HepG2 (cell line): Measurements from ENCODE around the gene THSD8. TPM values are rescaled to one million over a fixed set of nuclear protein-coding genes. Genes with fewer than 3 reads are reported as not detected.

Experiments used
- ARID2 ChIP-seq: sonication (generic); formaldehyde crosslinking; IDR thresholded peaks from 2 replicates; pipeline ENCODE4 v1.8.1; 2022; ENCODE audit warnings: mild to moderate bottlenecking, missing genetic modification reagents, borderline replicate concordance
- ATF7 ChIP-seq, 2 experiments: fragments of 450-650 bp in 1 of 2; sonication (generic) in 1 of 2; formaldehyde crosslinking in 1 of 2; IDR thresholded peaks; 2 replicates each; pipeline versions ENCODE4 v1.4.0 to v1.6.1; 2016 to 2020; ENCODE audit warnings: antibody characterized with exemption in 1 of 2, mild to moderate bottlenecking in 1 of 2, missing genetic modification reagents in 1 of 2
- CBX1 ChIP-seq: IDR thresholded peaks from one replicate; pipeline ENCODE4 v1.6.1; 2016; ENCODE audit warnings: antibody characterized with exemption, low read depth
- CCDC6 ChIP-seq: sonication (generic); formaldehyde crosslinking; IDR thresholded peaks from 2 replicates; pipeline ENCODE4 v1.8.1; 2022; ENCODE audit warnings: mild to moderate bottlenecking, missing genetic modification reagents, moderate library complexity
- ISL2 ChIP-seq: sonication (generic); formaldehyde crosslinking; IDR thresholded peaks from 2 replicates; pipeline ENCODE4 v1.5.0; 2020; ENCODE audit warnings: missing genetic modification reagents
- KLF11 ChIP-seq: IDR thresholded peaks from 2 replicates; pipeline ENCODE4 v1.6.1; 2016; ENCODE audit warnings: missing compliant biosample characterization
- MLX ChIP-seq: IDR thresholded peaks from 2 replicates; pipeline ENCODE4 v1.6.1; 2016
- NBN ChIP-seq: fragments of 450-650 bp; conservative IDR thresholded peaks from 2 replicates; pipeline ENCODE4 v1.6.1; 2017
- NFIC ChIP-seq: IDR thresholded peaks from 2 replicates; pipeline ENCODE4 v1.6.1; 2012; ENCODE audit warnings: mild to moderate bottlenecking, low read length, inconsistent platforms
- NKX3-1 ChIP-seq: sonication (generic); formaldehyde crosslinking; IDR thresholded peaks from 2 replicates; pipeline ENCODE4 v1.5.0; 2020; ENCODE audit warnings: missing genetic modification reagents
- STAT6 ChIP-seq: sonication (generic); formaldehyde crosslinking; IDR thresholded peaks from 2 replicates; pipeline ENCODE4 v1.4.0; 2020; ENCODE audit warnings: missing genetic modification reagents, mild to moderate bottlenecking, borderline replicate concordance
- THAP8 ChIP-seq: sonication (generic); formaldehyde crosslinking; IDR thresholded peaks from 2 replicates; pipeline ENCODE4 v1.5.1; 2020; ENCODE audit warnings: missing genetic modification reagents, mild to moderate bottlenecking, borderline replicate concordance
- THAP9 ChIP-seq: sonication (generic); formaldehyde crosslinking; IDR thresholded peaks from 2 replicates; pipeline ENCODE4; 2020; ENCODE audit warnings: missing genetic modification reagents, mild to moderate bottlenecking, borderline replicate concordance
- THYN1 ChIP-seq: sonication (generic); formaldehyde crosslinking; IDR thresholded peaks from 2 replicates; pipeline ENCODE4 v1.8.1; 2023; ENCODE audit warnings: low read depth, mild to moderate bottlenecking, moderate library complexity, missing genetic modification reagents, borderline replicate concordance
- TOE1 ChIP-seq: sonication (generic); formaldehyde crosslinking; IDR thresholded peaks from 2 replicates; pipeline ENCODE4 v1.4.0; 2020; ENCODE audit warnings: mild to moderate bottlenecking, missing genetic modification reagents
- ZFP41 ChIP-seq: sonication (generic); formaldehyde crosslinking; IDR thresholded peaks from 2 replicates; pipeline ENCODE4 v1.4.0; 2020; ENCODE audit warnings: mild to moderate bottlenecking, missing genetic modification reagents, borderline replicate concordance
- ZNF225 ChIP-seq: sonication (generic); formaldehyde crosslinking; IDR thresholded peaks from 2 replicates; pipeline ENCODE4 v1.4.0; 2020; ENCODE audit warnings: mild to moderate bottlenecking, missing genetic modification reagents
- ZNF468 ChIP-seq: sonication (generic); formaldehyde crosslinking; IDR thresholded peaks from 2 replicates; pipeline ENCODE4 v1.8.0; 2022; ENCODE audit warnings: mild to moderate bottlenecking, moderate library complexity, missing genetic modification reagents
- ZNF543 ChIP-seq: sonication (generic); formaldehyde crosslinking; IDR thresholded peaks from 2 replicates; pipeline ENCODE4 v1.4.0; 2020; ENCODE audit warnings: mild to moderate bottlenecking, missing genetic modification reagents
- ZNF704 ChIP-seq: sonication (generic); formaldehyde crosslinking; IDR thresholded peaks from 2 replicates; pipeline ENCODE4 v1.8.1; 2023; ENCODE audit warnings: mild to moderate bottlenecking, inconsistent platforms, moderate library complexity, missing genetic modification reagents, borderline replicate concordance
- polyA plus RNA-seq, 8 experiments: library from polyadenylated mRNA; depleted of rRNA in 3 of 8; stranded (reverse) in 7 of 8; unstranded in 1 of 8; fragments of >200 nt; fragmentation: Illumina TruSeq in 4 of 8; extraction: Trizol in 4 of 8; gene quantifications; 2 replicates each; pipeline versions ENCODE4 v1.2.1 to v1.2.3, GENCODE V29; 2011 to 2016; ENCODE audit warnings: low read depth in 4 of 8, missing spikeins in 1 of 8, mixed read lengths in 1 of 8; ENCODE audit not compliant: insufficient read depth in 1 of 8
- total RNA-seq, 5 experiments: library from RNA; depleted of rRNA; stranded (reverse); fragments of >200 nt; fragmentation: Illumina TruSeq; extraction: Trizol; gene quantifications; 2 replicates each; pipeline ENCODE4 v1.2.3, GENCODE V29; 2016; ENCODE audit warnings: low read depth in 1 of 5

The THSD8 gene
- total and polyA plus RNA-seq, 2 of the 13 experiments (the other 11 are each of a cell fraction or from before 2014, with no cell fraction given) = 4.8 to 14.9 TPM

GRCh38 chr19:12791345-12792050 is 10.4 kb upstream of the THSD8 start, which contains the start of gene JUNB (continued):
- peak; percentile 74; the same call in 1 of the 2 replicates for TF ChIP-seq THAP9
- TF ChIP-seq ZNF225 = peak; percentile 47; the same call in 1 of the 2 replicates
- peak; percentile 54; the same call in 1 of the 2 replicates for TF ChIP-seq STAT6 (CRISPR knock-in tag)
- TF ChIP-seq NFIC = no peak
- TF ChIP-seq THAP8 (CRISPR knock-in tag) = no peak
- peak; percentile 85 for TF ChIP-seq MLX (CRISPR knock-in tag)
- no peak for TF ChIP-seq KLF11
- no peak for TF ChIP-seq ZNF468 (CRISPR knock-in tag)
- no peak for TF ChIP-seq NKX3-1 (CRISPR knock-in tag)
- no peak for TF ChIP-seq ZNF543 (CRISPR knock-in tag)
- no peak for TF ChIP-seq TOE1 (CRISPR knock-in tag)
- no peak for TF ChIP-seq THYN1 (CRISPR knock-in tag)
- no peak for TF ChIP-seq NBN
- no peak for TF ChIP-seq ZFP41 (CRISPR knock-in tag)
- peak; percentile 91 for TF ChIP-seq CCDC6 (CRISPR knock-in tag)
- no peak for TF ChIP-seq ZNF704 (CRISPR knock-in tag)
- TF ChIP-seq ARID2 (CRISPR knock-in tag) = peak; percentile 7; the same call in 1 of the 2 replicates
- peak; percentile 98 for TF ChIP-seq CBX1
- no peak for TF ChIP-seq ATF7 (IDR thresholded peaks at IDR 0.05)
- 0 out of 2 replicates have a peak, but pooled peaks have one; percentile 24 for TF ChIP-seq ATF7 (CRISPR knock-in tag; IDR thresholded peaks at IDR 0.05)
- peak; percentile 71 for TF ChIP-seq ISL2 (CRISPR knock-in tag)
